HepG2 (cell line): Measurements from ENCODE around the gene PCNT. TPM values are rescaled to one million over a fixed set of nuclear protein-coding genes. Genes with fewer than 3 reads are reported as not detected.

Source experiments
- ATAC-seq: fragments of 200-7000 bp; cut with Tn5 transposase; 3 replicates; pipeline ENCODE4 v1.9.1; 2020; ENCODE audit warnings: mild to moderate bottlenecking, moderate library complexity
- BruUV-seq: library from RNA; stranded (reverse); fragments of 400-500 nt; replicated peaks from 2 replicates; lab custom pipeline; 2021; lab: Mats Ljungman, UMichigan
- CTCF ChIA-PET: fragments of 300-600 bp; formaldehyde crosslinking; extraction: SDS; loops from one replicate; lab custom pipeline; 2021; ENCODE audit warnings: low total read pairs, inconsistent platforms, low intra/inter-chr PET ratio; lab: Yijun Ruan, JAX
- POLR2A ChIA-PET: fragments of 350-600 bp; sonication (Branson Sonifier 250); formaldehyde crosslinking; loops from one replicate; lab custom pipeline; 2020; ENCODE audit warnings: antibody characterized with exemption, inconsistent platforms; lab: Yijun Ruan, JAX
- DNase-seq: peaks from one replicate; pipeline ENCODE4 v3.0.0-alpha.2; 2015; ENCODE audit warnings: low spot score
- FAIRE-seq: peaks from 3 replicates; lab custom pipeline; 2011; peaks lifted over from hg19 to GRCh38; lab: Jason Lieb, UNC
- H2AFZ ChIP-seq: one replicate; pipeline ENCODE4 v1.6.1; 2011; ENCODE audit warnings: low read length, inconsistent platforms
- H3K27ac ChIP-seq: fragments of 300-600 bp; 3 replicates; pipeline ENCODE4 v1.8.0; 2011; ENCODE audit warnings: mixed run types, mild to moderate bottlenecking, mixed read lengths, low read length, inconsistent platforms; ENCODE audit not compliant: insufficient read depth; ENCODE audit errors: extremely low read length
- H3K27me3 ChIP-seq, 2 experiments: fragments of 200-600 bp in 1 of 2; 2 replicates in 1 of 2; 3 replicates in 1 of 2; pipeline versions ENCODE4 v1.6.0 to v1.8.0; 2011; ENCODE audit warnings: low read length in 2 of 2, mild to moderate bottlenecking in 2 of 2, moderate library complexity in 2 of 2, inconsistent platforms in 1 of 2; ENCODE audit not compliant: insufficient read depth in 2 of 2, control insufficient read depth in 1 of 2
- H3K36me3 ChIP-seq, 2 experiments: fragments of 200-600 bp in 1 of 2; replicated peaks in 1 of 2; 2 replicates in 1 of 2; 3 replicates in 1 of 2; pipeline versions ENCODE4 v1.5.1 to v1.8.0; 2011; ENCODE audit warnings: low read length in 2 of 2, inconsistent platforms in 1 of 2; ENCODE audit not compliant: insufficient read depth in 2 of 2, control insufficient read depth in 1 of 2
- H3K4me1 ChIP-seq: 2 replicates; pipeline ENCODE4 v1.5.1; 2012; ENCODE audit warnings: low read length, inconsistent platforms; ENCODE audit not compliant: insufficient read depth
- H3K4me2 ChIP-seq: 2 replicates; pipeline ENCODE4 v1.6.0; 2011; ENCODE audit warnings: low read depth, low read length, inconsistent platforms
- H3K4me3 ChIP-seq, 3 experiments: fragments of 200-600 bp in 1 of 3; sonication (generic), shearing (Covaris generic) in 1 of 3; replicated peaks in 1 of 3; 2 replicates each; pipeline ENCODE4 v1.5.1; 2011 to 2016; ENCODE audit warnings: low read length in 3 of 3, inconsistent platforms in 2 of 3, low read depth in 2 of 3, mild to moderate bottlenecking in 2 of 3, control low read depth in 1 of 3, mixed read lengths in 1 of 3; ENCODE audit not compliant: insufficient read depth in 1 of 3
- H3K79me2 ChIP-seq: one replicate; pipeline ENCODE4 v1.6.1; 2011; ENCODE audit warnings: low read length, inconsistent platforms; ENCODE audit not compliant: insufficient read depth
- H3K9ac ChIP-seq: 2 replicates; pipeline ENCODE4 v1.6.0; 2011; ENCODE audit warnings: mild to moderate bottlenecking, low read depth, low read length, inconsistent platforms; ENCODE audit not compliant: insufficient read depth
- H3K9me3 ChIP-seq: 2 replicates; pipeline ENCODE4 v1.5.1; 2012; ENCODE audit warnings: mild to moderate bottlenecking, low read length
- H4K20me1 ChIP-seq: 2 replicates; pipeline ENCODE4 v1.6.0; 2011; ENCODE audit warnings: inconsistent platforms, mild to moderate bottlenecking, low read length, moderate library complexity; ENCODE audit not compliant: insufficient read depth
- E2F1 ChIP-seq: sonication (generic); formaldehyde crosslinking; IDR thresholded peaks from 2 replicates; pipeline ENCODE4 v1.5.0; 2020; ENCODE audit warnings: missing genetic modification reagents
- KLF9 ChIP-seq: IDR thresholded peaks from 2 replicates; pipeline ENCODE4 v1.6.1; 2016; ENCODE audit warnings: low read depth
- MLX ChIP-seq: IDR thresholded peaks from 2 replicates; pipeline ENCODE4 v1.6.1; 2016
- SATB2 ChIP-seq: sonication (generic); formaldehyde crosslinking; IDR thresholded peaks from 2 replicates; pipeline ENCODE4 v1.5.0; 2020; ENCODE audit warnings: missing genetic modification reagents
- SMC3 ChIP-seq: IDR thresholded peaks from 2 replicates; pipeline ENCODE4 v1.6.1; 2011; ENCODE audit warnings: low read length, improper control_type of control experiment
- SMYD3 ChIP-seq: sonication (generic); formaldehyde crosslinking; IDR thresholded peaks from 2 replicates; pipeline ENCODE4 v1.8.1; 2023; ENCODE audit warnings: mild to moderate bottlenecking, missing genetic modification reagents
- SUZ12 ChIP-seq: fragments of 150-350 bp; IDR thresholded peaks from 2 replicates; pipeline ENCODE4 v1.6.1; 2014; ENCODE audit warnings: low read depth, low read length
- YEATS4 ChIP-seq: sonication (generic); formaldehyde crosslinking; IDR thresholded peaks from 2 replicates; pipeline ENCODE4 v1.4.0; 2020; ENCODE audit warnings: missing genetic modification reagents, borderline replicate concordance
- ZFY ChIP-seq: sonication (generic); formaldehyde crosslinking; IDR thresholded peaks from 2 replicates; pipeline ENCODE4 v1.4.0; 2020; ENCODE audit warnings: missing genetic modification reagents
- ZKSCAN8 ChIP-seq: IDR thresholded peaks from 2 replicates; pipeline ENCODE4 v1.6.1; 2016; ENCODE audit warnings: borderline replicate concordance, missing genetic modification reagents, missing compliant biosample characterization
- WGBS: methylation state at CpG from one replicate; pipeline ENCODE4 v1.1.6; 2017; ENCODE audit warnings: low lambda C conversion rate; 5-methylcytosine and 5-hydroxymethylcytosine counted together
- in situ Hi-C: cut with HindIII; loops from 2 replicates; pipeline ENCODE4 v1.10.0; 2017; ENCODE audit warnings: low pct_unique_long_range_greater_than_20kb; ENCODE audit not compliant: extremely low pct_ligation_motif_present
- intact Hi-C: fragments of 100-400 bp; cut with micrococcal nuclease; formaldehyde crosslinking; loops from one replicate; pipeline ENCODE4 v1.10.0; 2022; ENCODE audit not compliant: unreplicated experiment
- polyA plus RNA-seq, 8 experiments: library from polyadenylated mRNA; depleted of rRNA in 3 of 8; stranded (reverse) in 7 of 8; unstranded in 1 of 8; fragments of >200 nt; fragmentation: Illumina TruSeq in 4 of 8; extraction: Trizol in 4 of 8; gene quantifications; 2 replicates each; pipeline versions ENCODE4 v1.2.1 to v1.2.3, GENCODE V29; 2011 to 2016; ENCODE audit warnings: low read depth in 4 of 8, missing spikeins in 1 of 8, mixed read lengths in 1 of 8; ENCODE audit not compliant: insufficient read depth in 1 of 8
- total RNA-seq, 5 experiments: library from RNA; depleted of rRNA; stranded (reverse); fragments of >200 nt; fragmentation: Illumina TruSeq; extraction: Trizol; gene quantifications; 2 replicates each; pipeline ENCODE4 v1.2.3, GENCODE V29; 2016; ENCODE audit warnings: low read depth in 1 of 5
- TF ChIP-seq, protein P1 (sequence below): sonication (generic); formaldehyde crosslinking; IDR thresholded peaks from 2 replicates; pipeline ENCODE4 v1.4.0; 2020; ENCODE audit warnings: mild to moderate bottlenecking, missing genetic modification reagents
- TF ChIP-seq, protein P2 (sequence below): sonication (generic); formaldehyde crosslinking; IDR thresholded peaks from 2 replicates; pipeline ENCODE4 v1.5.0; 2020; ENCODE audit warnings: missing genetic modification reagents, mild to moderate bottlenecking, borderline replicate concordance
- TF ChIP-seq, protein P3 (sequence below): sonication (generic); formaldehyde crosslinking; IDR thresholded peaks from 2 replicates; pipeline ENCODE4 v1.8.1; 2022; ENCODE audit warnings: mild to moderate bottlenecking, missing genetic modification reagents
- TF ChIP-seq, protein P4 (sequence below): IDR thresholded peaks from 2 replicates; pipeline ENCODE4 v1.6.1; 2018; ENCODE audit warnings: missing genetic modification reagents, mild to moderate bottlenecking, missing compliant biosample characterization

The PCNT gene
- total and polyA plus RNA-seq, 2 of the 13 experiments (the other 11 are each of a cell fraction or from before 2014, with no cell fraction given): 5.6 to 12.4 TPM

DNA sequence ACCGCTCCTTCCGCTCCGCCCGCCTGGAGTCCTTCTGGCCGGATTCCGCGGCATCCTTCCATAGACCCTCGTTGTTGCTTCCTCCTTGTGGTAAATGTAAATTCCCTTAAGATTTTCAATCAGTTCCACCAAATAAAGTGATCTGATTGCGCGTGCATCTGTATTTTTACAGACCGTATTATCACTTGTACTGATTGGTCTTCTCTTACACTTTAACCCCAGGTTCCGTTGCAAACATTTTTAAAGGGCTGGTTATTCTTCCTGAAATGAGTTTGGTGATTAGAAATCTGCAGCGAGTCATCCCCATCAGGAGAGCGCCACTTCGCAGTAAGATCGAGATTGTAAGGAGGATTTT lies 37.3 kb upstream of the PCNT start (continued):
- TF ChIP-seq, protein P1, sequence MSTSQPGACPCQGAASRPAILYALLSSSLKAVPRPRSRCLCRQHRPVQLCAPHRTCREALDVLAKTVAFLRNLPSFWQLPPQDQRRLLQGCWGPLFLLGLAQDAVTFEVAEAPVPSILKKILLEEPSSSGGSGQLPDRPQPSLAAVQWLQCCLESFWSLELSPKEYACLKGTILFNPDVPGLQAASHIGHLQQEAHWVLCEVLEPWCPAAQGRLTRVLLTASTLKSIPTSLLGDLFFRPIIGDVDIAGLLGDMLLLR (CRISPR knock-in tag): no peak
- TF ChIP-seq, protein P2, sequence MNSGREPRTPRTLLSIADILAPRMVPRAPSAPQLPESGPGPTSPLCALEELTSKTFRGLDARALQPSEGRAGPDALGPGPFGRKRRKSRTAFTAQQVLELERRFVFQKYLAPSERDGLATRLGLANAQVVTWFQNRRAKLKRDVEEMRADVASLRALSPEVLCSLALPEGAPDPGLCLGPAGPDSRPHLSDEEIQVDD (CRISPR knock-in tag): no peak

GRCh38 chr21:46287541-46287940 lies 36.4 kb upstream of the PCNT start:
- no peak for FAIRE-seq
- Histone ChIP-seq H3K9ac (0 out of 2 replicates have a peak overlapping the region, but pooled peaks have one; percentile 18), H3K4me2 (peak overlapping the region; percentile 78; the same call in 1 of the 2 replicates), H3K79me2 (peaks cover 31% of the 10 kb centered on the region), H3K27me3 (no peaks in the 10 kb centered on the region; a peak in 1 of 5 replicates), H3K4me1 (peaks cover 54% of the 10 kb centered on the region), H2AFZ (no peak overlapping the region), H4K20me1 (0 out of 2 replicates have a peak, but pooled peaks cover 3% of the 10 kb centered on the region), H3K27ac (no peak overlapping the region), H3K36me3 (peaks cover 1 to 23% of the 10 kb centered on the region in 2 experiments; a peak in 2 of 5 replicates), H3K4me3 (peak overlapping the region in 2 of 3 experiments; percentile 89 to 98; a peak in 2 of 6 replicates), H3K9me3 (no peaks in the 10 kb centered on the region)
- TF ChIP-seq MLX (CRISPR knock-in tag): no peak
- TF ChIP-seq SATB2 (CRISPR knock-in tag): no peak
- no peak for TF ChIP-seq SMC3
- TF ChIP-seq YEATS4 (CRISPR knock-in tag): no peak
- TF ChIP-seq SMYD3: no peak
- TF ChIP-seq, protein P2 (CRISPR knock-in tag): no peak
- TF ChIP-seq, protein P3, sequence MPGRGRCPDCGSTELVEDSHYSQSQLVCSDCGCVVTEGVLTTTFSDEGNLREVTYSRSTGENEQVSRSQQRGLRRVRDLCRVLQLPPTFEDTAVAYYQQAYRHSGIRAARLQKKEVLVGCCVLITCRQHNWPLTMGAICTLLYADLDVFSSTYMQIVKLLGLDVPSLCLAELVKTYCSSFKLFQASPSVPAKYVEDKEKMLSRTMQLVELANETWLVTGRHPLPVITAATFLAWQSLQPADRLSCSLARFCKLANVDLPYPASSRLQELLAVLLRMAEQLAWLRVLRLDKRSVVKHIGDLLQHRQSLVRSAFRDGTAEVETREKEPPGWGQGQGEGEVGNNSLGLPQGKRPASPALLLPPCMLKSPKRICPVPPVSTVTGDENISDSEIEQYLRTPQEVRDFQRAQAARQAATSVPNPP (CRISPR knock-in tag): no peak
- no peak for TF ChIP-seq KLF9 (CRISPR knock-in tag)
- TF ChIP-seq ZFY (CRISPR knock-in tag): no peak
- TF ChIP-seq, protein P4, sequence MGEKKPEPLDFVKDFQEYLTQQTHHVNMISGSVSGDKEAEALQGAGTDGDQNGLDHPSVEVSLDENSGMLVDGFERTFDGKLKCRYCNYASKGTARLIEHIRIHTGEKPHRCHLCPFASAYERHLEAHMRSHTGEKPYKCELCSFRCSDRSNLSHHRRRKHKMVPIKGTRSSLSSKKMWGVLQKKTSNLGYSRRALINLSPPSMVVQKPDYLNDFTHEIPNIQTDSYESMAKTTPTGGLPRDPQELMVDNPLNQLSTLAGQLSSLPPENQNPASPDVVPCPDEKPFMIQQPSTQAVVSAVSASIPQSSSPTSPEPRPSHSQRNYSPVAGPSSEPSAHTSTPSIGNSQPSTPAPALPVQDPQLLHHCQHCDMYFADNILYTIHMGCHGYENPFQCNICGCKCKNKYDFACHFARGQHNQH (CRISPR knock-in tag): no peak
- TF ChIP-seq ZKSCAN8 (CRISPR knock-in tag): no peak
- no peak for TF ChIP-seq E2F1
- TF ChIP-seq SUZ12: no peak
- ChIA-PET CTCF (no interaction called here), POLR2A (no interaction called here)
- in situ Hi-C loops: loop anchor here (5.0 to 10.0 kb wide), 2 partner anchors 35 to 313 kb away; partner anchors contain the start of genes C21orf58 and PCNT
- 86% methylated on average over 10 of the region's 10 CpGs for WGBS
- BruUV-seq: no TSS peak
- intact Hi-C loops: loop anchor here (10.0 kb wide), 1 partner anchor 63 kb away; the partner anchor contains the start of gene LSS
- DNase-seq: no peak
- ATAC-seq: no peak
